ENCODE measurements around the gene SMOC1.

Gene SMOC1

GRCh38 chr14:69983317-69983716 is 104.1 kb downstream of the SMOC1 start:
- DNase-seq, result no peak

- DNase-seq, result no peak
Observed at GRCh38 chr14:69985463-69985862, 106.2 kb downstream of the SMOC1 start.

- no peak for DNase-seq
Observed at GRCh38 chr14:69986336-69986735, 107.1 kb downstream of the SMOC1 start.

GRCh38 chr14:69987406-69988121 is 108.3 kb downstream of the SMOC1 start:
- DNase-seq, result no peak

- DNase-seq, result no peak
Observed at GRCh38 chr14:69988979-69989378, 109.8 kb downstream of the SMOC1 start.

- DNase-seq, result no peak
Observed at GRCh38 chr14:69989622-69990021, 110.4 kb downstream of the SMOC1 start.

GRCh38 chr14:69990323-69990722 is 111.1 kb downstream of the SMOC1 start:
- DNase-seq, result no peak

GRCh38 chr14:69991422-69991821 is 112.2 kb downstream of the SMOC1 start:
- DNase-seq, result no peak

GRCh38 chr14:69992564-69992963 is 113.3 kb downstream of the SMOC1 start:
- no peak for DNase-seq

GRCh38 chr14:69993326-69993725 is 114.1 kb downstream of the SMOC1 start:
- no peak for DNase-seq

GRCh38 chr14:69994002-69994401 is 114.8 kb downstream of the SMOC1 start:
- DNase-seq, result no peak

GRCh38 chr14:69996216-69996615 is 117.0 kb downstream of the SMOC1 start:
- no peak for DNase-seq

- DNase-seq, result no peak
Observed at GRCh38 chr14:69997849-69998248, 118.6 kb downstream of the SMOC1 start.

- DNase-seq, result no peak
Observed at GRCh38 chr14:69999261-69999674, 120.1 kb downstream of the SMOC1 start.

- no peak for DNase-seq
Observed at GRCh38 chr14:70000601-70001000, 121.4 kb downstream of the SMOC1 start.

- no peak for DNase-seq
Observed at GRCh38 chr14:70002589-70003346, 123.6 kb downstream of the SMOC1 start.

GRCh38 chr14:70004791-70005190 is 125.6 kb downstream of the SMOC1 start:
- DNase-seq, result no peak

- DNase-seq, result no peak
Observed at GRCh38 chr14:70005281-70005805, 126.1 kb downstream of the SMOC1 start.

GRCh38 chr14:70006699-70007098 is 127.5 kb downstream of the SMOC1 start:
- no peak for DNase-seq

- no peak for DNase-seq
Observed at GRCh38 chr14:70008284-70009262, 129.4 kb downstream of the SMOC1 start.

GRCh38 chr14:70009961-70010360 is 130.7 kb downstream of the SMOC1 start:
- no peak for DNase-seq

- no peak for DNase-seq
Observed at GRCh38 chr14:70011098-70011497, 131.9 kb downstream of the SMOC1 start.

- DNase-seq, result no peak
Observed at GRCh38 chr14:70011708-70012107, 132.5 kb downstream of the SMOC1 start.

All from CD4-positive, alpha-beta T cell treated with Interleukin-10 for 1 hour (primary cell).